Medulla oblongata (tissue), 1 donor: ENCODE results near the gene DCAF11.

ENCODE experiments used
- DNase-seq: peaks from one replicate; pipeline ENCODE4 v3.0.0-alpha.2; 2015; ENCODE audit errors: extremely low spot score

DCAF11 gene

DNA sequence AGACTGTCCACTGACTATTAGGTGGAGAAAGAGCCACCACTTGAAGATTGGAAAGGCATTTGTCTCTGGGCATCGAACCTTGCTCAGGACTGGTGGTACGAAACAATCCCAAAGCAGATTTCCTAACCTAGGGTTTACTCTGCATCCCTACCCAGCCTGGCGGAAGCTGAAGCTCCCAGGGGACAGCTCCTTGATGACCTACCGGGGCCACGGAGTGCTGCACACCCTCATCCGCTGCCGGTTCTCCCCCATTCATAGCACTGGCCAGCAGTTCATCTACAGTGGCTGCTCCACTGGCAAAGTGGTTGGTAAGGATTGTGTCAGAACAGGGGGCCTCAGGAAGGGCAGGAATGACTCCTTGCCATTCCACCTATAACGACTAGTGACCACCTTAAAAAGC is 6.6 kb downstream of the DCAF11 start:
- no peak for DNase-seq

DNA sequence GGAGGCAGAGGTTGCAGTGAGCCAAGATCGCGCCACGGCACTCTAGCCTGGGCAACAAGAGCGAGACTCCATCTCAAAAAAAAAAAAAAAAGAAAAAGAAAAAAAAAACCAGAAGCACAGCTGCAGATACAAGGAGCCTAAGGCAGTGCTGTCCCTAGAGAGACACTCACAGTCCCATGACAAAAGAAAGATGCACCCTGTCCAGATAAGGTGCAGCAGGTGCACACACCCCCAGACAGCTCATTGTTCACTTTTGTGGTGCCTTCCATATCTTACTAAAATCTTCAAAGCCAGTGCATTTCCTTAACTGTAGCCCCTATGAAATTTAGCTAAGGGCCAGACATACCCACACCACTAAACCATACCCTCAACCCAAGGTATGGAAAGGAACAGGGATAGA is 7.8 kb downstream of the DCAF11 start:
- no peak for DNase-seq

DNA sequence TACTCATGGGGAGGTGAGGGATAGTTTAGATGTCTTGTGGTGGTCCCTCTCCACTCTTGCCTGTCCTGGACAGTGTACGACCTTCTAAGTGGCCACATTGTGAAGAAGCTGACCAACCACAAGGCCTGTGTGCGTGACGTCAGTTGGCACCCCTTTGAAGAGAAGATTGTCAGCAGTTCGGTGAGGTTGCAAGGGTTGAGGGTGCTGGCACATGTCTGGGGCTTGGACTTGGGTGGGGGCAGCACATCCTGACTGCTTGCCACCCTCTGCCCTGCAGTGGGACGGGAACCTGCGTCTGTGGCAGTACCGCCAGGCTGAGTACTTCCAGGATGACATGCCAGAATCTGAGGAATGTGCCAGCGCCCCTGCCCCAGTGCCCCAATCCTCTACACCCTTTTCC is 8.3 kb downstream of the DCAF11 start:
- no peak for DNase-seq

DNA sequence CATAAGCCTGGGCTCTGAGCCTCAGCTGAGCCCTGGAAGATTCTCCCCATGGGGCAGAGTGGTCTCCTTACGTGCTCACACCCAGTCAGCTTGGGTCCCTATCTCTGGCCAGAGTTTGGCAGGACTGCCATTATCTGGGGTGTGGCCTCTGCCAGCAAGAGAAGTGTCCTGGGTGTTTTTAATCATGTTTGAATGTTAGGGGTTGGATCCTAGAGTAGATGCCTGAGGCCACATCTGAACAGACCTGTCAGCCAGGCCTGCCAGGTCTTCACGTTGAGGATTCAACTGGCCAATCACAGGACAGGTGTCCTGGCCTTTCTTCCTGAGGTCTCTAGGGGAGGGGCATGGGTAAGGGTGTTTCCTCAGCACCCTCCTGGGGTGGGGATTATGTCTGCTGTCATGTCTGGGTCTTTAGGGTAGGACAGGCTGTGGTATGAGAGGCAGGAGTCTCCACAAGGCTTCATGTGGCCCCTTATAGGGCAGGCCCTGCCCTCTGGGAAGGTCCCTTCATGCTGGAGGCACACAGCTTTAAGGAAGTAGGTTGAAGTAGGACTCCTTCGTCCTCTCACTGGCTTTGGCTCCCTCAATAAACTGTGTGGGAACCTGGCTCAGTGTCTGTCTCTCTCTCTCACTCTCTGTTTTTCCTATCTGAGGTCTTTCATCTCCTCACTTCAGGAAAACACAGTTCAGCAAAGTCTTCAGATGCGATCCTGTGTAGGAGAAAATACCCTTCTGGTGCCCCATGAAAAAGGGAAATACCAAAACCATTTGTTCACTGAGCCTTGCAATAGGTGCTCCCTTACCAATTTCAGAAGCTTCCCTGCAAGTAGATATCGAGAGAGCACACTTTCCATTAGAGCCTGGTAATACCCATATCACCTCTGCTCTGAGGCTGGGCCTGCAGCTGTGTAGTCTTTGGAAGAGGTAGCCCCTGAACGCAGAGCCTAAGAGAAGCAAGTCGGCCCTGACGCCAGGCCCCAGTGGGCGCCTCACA is 9.1 kb downstream of the DCAF11 start:
- no peak for DNase-seq

DNA sequence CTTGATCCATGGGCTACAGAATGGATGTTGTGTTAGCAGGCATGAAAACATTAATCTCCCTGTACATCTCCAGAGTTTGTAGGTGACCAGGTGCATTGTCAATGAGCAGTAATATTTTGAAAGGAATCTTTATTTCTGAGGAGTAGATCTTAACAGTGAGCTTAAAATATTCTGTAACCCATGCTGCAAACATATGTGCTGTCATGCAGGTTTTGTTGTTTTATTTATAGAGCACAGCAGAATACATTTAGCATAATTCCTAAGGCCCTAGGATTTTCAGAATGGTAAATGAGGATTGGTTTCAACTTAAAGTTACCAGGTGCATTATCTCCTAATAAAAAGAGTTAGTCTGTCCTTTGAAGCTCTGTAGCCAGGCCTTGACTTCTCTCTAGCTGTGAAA is 12.4 kb downstream of the DCAF11 start:
- no peak for DNase-seq

DNA sequence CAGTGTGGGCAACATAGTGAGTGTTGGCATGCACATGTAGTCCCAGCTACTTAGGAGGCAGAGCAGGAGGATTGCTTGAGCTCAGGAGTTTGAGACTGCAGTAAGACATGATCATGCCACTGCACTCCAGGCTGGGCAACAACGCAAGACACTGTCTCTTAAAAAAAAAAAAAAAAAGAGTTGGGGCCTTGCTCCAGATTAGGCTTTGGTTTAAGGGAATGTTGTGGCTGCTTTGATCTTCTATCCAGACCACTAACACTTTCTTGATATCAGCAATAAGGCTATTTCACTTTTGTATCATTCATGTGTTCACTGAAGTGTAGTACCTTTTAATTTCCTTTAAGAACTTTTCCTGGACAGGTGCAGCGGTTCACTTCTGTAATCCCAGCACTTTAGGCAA is 13.1 kb downstream of the DCAF11 start:
- no peak for DNase-seq

DNA sequence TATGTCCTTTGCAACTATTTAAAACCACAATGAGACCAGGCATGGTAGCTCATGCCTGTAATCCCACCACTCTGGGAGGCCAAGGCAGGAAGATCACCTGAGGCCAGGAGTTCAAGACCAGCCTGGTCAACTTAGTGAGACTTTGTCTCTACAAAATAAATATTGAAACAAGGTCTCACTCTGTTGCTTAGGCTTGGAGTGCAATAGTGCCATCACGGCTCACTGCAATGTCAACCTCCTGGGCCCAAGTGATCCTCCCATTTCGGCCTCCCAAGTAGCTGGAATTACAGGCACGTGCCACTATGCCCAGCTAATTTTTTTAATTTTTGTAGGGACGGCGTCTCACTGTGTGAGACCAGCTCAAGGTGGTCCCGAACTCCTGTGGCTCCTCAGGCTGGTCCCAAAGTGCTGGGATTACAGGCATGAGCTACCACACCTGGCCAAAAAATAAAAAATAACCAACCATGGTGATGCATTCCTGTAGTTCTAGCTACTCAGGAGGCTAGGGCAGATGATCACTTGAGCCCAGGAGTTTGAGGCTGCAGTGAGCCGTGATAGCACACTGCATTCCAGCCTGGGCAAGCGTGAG is 14.9 kb downstream of the DCAF11 start:
- DNase-seq = no peak

DNA sequence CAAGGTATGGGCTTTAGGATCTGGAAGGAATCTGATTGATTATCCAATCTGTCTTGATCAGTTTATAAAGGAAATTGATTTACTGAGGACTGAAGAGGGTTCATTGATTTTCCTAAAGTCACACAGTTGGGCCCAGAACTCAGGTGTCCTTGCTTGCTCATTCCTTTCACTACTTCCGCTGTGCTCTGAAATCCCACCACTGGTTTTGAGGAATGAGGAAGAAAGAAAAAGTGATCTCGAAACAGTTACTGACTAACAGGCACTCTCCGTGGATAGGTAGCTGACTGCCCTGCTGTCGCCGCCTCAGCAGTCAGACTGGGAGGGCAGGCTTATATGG is 15.8 kb downstream of the DCAF11 start, which contains the start of gene FITM1:
Gene FITM1, plus strand, starts transcription at position 280 of the 337 bp plus-strand sequence. CDS start 905 bp downstream, outside the sequence.
- DNase-seq = no peak

DNA sequence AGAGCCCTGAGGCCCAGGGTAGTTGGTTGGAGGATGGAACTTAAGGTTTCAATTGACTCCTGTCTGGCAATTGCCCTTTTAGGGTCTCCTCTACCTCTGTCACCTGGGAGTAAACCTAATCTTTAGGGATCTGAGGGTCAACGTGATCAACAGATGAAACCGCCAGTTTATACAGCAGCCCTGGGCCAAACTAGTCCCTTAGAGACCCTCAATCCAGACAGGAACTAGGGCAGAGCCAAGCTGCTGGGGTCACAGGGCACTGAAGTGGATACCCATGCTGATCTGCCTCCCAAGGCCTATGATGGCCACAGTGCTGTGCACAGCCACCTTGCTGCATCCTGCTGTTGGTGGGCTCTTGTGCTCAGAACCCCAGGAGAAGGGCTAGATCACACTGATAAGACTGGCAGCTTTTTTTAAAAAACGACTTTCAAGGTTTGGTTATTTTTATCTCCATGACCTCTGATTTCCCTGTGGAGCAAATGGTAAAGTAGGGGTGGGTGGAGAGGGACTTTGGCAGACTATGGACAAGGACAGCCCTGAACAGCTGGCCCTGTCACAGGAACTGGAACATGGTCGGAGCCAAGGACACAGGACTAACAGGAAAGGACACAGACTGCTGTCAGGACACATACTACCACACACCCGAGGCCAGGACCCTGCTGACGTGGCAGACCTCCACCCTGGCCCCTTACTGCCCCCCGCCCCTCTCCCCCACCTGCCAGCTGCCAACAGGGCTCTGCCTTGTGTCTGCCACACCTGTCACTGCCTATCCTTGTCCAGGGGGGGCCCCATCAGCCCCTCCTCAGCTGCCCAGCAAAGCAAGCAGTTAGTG is 16.4 kb downstream of the DCAF11 start:
- no peak for DNase-seq

DNA sequence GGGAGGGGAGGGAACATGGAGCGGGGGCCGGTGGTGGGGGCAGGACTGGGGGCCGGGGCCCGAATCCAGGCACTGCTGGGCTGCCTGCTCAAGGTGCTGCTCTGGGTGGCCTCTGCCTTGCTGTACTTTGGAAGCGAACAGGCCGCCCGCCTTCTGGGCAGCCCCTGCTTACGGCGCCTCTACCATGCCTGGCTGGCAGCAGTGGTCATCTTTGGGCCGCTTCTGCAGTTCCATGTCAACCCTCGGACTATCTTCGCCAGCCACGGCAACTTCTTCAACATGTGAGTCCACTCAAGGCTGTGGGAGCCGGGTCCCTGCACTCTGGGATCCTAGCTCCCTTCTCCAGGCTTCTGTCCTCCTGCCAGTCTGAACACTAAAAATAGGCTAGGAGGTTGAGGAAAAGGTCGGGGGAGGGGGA is 17.0 kb downstream of the DCAF11 start:
- DNase-seq = no peak

DNA sequence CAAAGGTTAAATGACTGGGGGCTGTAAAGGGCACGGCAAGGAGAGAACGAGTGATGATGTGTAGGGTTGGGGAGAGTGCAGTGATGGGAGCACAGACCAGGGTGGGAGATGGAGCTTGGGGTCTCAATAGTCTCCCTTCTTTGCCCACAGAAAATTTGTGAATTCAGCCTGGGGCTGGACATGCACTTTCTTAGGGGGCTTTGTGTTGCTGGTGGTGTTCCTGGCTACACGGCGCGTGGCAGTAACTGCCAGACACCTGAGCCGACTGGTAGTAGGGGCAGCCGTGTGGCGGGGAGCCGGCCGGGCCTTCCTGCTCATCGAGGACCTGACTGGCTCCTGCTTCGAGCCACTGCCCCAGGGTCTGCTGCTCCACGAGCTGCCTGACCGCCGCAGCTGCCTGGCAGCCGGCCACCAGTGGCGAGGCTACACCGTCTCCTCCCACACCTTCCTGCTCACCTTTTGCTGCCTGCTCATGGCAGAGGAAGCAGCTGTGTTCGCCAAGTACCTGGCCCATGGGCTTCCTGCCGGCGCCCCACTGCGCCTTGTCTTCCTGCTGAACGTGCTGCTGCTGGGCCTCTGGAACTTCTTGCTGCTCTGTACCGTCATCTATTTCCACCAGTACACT is 17.6 kb downstream of the DCAF11 start:
- DNase-seq = no peak

DNA sequence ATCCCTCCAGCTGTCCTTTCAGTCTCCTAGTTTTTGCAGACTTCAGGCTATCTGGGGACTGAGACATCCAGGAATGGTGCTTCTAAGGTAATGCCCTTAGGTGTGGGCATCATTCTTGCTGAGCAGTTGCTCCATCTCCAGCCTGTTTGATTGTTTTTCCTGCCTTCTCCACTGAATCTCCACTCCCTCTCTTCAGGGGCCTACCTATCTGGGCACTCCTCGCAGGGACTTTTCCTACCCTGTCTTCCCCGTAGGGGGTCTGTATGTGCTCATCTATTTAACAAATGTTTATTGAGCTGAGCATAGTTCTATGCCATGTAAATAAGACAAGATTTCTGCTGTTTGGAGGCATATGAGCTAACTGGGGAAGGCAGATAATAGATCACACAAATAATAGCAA is 18.4 kb downstream of the DCAF11 start:
- DNase-seq = no peak

DNA sequence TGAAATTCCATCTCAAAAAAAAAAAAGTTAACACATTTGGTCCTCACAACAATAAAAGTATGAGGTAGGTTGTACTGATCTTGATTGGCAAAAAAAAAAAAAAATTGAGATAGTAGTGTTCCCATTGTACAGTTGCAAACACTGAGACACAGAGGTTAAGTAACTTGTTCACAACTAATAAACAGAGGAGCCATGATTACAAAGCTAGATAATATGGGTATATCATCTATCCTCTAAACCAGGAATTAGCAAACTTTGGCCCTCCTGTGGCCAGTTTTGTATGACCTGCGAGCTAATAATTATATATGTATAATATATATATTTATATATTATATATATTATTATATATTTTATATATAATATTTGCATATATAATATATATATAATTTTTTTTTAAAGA is 19.2 kb downstream of the DCAF11 start:
- no peak for DNase-seq

DNA sequence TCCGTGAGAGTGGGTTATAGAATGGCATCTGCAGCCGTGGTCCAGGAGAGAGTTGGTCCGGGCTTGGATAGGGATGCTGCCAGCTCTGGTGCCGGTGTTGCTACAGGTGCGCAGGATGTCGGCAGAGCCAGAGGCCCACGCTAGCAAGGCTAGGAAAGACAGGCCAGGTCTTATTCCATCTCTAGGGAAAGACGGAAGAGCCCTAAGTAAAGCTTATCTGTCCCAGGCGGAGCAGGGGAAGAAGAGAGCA is 20.9 kb downstream of the DCAF11 start:
- no peak for DNase-seq

DNA sequence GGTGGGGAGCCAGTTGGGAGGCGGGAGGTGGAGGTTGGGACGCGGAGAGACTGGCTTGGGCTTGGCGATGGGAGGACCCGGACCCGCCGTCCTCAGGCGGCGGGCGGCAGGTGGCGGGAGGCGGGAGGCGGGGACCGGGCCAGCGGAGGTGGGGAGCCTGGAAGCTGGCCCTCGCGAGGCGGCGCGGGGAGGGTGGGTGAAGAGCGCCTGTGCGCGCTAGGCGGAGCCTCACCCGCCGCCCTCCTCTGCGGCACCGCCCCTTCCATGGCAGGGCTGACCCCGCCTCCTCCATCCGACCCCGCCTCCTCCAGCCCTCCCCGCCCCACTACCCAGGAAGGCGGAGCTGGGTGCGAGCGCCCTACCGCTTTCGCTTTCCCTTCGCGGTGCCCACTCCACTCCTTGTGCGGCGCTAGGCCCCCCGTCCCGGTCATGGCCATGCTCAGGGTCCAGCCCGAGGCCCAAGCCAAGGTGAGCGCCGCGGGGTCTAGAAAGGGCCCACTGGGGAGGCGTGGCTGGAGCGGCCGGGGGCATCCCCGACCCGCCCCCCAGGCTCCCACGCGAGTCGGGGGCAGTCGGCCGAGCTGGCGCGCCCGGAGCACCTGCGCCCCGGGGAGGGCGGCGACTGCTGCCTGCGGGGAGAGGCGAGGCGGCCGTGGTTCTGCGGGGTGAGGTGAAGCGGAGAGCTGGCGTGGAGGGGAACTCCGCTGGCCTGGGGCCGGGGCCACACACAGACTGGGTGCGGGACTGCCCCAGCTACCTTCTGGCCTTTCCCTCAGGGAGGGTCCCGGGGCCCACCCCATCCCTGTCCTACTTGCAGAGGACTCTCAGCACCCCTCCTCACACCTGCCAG is 21.5 kb downstream of the DCAF11 start, which contains the start of gene PSME1:
Gene PSME1, plus strand, starts transcription at position 361 of the 850 bp plus-strand sequence. Its CDS starts 69 bp downstream, at position 430.
- DNase-seq = peak; percentile 95

DNA sequence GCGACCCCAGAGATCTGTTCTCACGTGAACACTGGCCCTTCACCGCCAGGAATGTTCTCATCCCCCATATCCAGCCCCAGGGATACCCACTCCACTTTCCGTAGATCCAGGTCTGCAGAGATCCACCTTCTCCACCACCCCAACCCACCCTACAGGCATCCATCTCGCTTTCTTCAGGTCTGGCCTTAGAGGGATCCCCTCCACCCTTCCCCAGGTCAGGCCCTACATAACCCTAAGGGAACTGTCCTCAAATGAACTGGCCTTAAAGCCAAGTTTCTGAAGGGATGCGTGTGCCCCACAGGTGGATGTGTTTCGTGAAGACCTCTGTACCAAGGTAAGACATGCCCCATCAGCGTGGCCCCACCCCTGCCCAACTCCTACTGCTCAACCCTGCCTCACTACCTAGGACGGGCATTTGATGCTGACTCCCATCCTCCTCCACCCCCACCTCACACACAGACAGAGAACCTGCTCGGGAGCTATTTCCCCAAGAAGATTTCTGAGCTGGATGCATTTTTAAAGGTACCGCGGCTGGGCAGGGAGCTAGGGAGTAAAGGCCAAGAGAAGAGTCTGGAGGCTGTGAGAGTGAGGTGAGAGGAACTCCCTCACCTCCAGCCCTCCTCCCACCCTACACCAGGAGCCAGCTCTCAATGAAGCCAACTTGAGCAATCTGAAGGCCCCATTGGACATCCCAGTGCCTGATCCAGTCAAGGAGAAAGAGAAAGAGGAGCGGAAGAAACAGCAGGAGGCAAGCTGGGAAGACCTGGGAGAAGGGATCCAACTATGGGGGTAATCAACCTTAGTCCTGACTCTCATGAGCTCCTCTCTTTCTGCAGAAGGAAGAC is 22.3 kb downstream of the DCAF11 start:
- no peak for DNase-seq

DNA sequence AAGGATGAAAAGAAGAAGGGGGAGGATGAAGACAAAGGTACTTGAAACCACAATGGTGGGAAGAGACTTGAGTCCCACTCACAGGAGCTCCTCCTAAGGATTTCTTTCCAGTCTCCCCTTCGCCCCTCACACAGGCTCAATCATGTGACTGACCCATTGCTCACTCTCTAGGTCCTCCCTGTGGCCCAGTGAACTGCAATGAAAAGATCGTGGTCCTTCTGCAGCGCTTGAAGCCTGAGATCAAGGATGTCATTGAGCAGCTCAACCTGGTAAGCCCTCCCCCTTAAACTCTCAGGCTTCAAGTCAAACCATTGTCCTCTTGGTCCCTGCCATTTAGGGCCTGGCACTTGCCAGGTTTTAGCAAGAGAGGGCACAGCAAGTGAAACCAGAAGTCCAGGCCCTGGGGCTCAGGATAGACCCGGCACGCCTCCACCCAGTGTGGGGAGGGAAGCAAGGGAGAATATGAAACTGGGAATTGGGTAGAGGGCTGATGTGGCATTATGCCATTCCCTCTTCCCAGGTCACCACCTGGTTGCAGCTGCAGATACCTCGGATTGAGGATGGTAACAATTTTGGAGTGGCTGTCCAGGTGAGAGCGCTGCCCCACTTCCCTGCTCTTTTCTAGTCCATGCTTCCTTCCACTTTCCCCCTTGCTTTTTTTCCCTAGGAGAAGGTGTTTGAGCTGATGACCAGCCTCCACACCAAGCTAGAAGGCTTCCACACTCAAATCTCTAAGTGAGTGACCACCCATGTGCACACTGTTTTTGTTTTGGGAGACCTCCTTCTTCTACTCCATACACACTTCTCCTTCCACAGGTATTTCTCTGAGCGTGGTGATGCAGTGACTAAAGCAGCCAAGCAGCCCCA is 23.2 kb downstream of the DCAF11 start:
- no peak for DNase-seq

DNA sequence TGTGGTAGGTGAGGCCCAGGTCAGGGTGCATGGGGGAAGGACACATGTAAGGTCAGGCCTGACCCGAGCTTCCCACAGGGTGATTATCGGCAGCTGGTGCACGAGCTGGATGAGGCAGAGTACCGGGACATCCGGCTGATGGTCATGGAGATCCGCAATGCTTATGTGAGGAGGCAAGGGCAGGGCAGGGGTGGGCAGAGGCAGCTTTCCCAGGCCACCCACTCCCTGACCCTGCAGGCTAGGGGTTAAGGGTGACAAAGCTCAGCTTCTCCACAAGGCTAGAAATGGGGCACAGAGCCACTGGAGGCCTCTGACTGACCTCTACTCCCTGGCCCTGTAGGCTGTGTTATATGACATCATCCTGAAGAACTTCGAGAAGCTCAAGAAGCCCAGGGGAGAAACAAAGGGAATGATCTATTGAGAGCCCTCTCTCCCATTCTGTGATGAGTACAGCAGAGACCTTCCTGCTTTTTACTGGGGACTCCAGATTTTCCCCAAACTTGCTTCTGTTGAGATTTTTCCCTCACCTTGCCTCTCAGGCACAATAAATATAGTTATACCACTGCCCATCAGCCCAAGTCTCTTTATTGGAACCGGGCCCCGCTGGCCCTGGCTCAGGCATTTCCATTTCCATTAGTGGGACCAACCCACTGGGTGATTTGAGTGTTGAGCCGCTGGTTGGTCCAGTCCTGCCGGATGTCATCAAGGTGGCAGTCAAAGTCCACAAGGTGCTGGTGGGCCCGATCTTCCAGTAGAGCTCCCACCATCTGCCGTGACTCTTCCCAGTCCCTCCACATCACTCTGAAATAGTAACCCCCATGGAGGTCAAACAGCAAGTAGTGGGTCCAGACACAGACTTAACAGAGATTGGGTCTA is 24.1 kb downstream of the DCAF11 start:
- DNase-seq = no peak
